PC-9 (cell line): Measurements from ENCODE around the gene NUDT16L1.

Experiments used
- CTCF ChIP-seq: fragments of 200-600 bp; sonication (generic); conservative IDR thresholded peaks from 2 replicates; pipeline ENCODE4 v1.6.1; 2017; ENCODE audit warnings: mixed run types, antibody characterized with exemption, mild to moderate bottlenecking, moderate library complexity
- EZH2 ChIP-seq: fragments of 200-600 bp; sonication (generic); IDR thresholded peaks from 2 replicates; pipeline ENCODE4 v1.8.0; 2017; ENCODE audit warnings: antibody characterized with exemption, low read depth

DNA sequence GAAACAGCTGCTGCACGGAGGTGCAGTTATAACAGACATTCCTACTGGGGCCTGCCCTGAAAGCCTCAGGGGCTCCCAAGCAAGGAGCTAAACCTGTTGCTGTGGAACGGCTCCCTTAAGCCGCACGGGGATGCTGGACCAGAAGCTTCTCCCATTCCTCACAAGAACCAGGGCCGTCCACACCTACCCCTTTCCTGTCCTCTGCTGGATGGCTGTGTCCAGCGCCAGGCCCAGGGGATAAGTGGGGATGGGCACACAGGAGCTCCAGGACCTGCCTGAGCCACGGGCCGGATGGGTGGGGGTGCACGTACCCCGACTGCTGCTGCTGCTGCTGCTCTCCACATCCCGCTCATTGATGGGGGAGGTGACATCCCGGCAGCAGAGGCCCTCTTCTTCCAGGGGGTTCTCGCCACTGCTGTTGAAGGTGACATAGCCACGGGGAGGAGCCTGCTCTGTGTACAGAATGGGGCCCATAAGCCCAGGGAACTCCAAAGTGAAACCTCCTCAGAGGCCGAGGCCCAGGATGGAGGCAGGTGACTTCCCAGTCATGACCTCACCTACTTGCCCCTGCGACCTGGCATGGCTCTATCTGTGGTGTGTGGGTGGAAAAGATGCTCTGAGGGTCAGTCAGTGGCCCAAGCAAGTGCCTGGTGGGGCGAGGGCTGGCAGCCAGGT is 8.6 kb downstream of the NUDT16L1 start:
- no peak for TF ChIP-seq CTCF
- no peak for TF ChIP-seq EZH2
